Activated CD4-positive, alpha-beta memory T cell treated with anti-CD3 and anti-CD28 coated beads, Interleukin-2, amount 10 ng/mL, durations not matched to agents 7 days and 5 days (primary cell): ENCODE measurements around the gene NAALADL2. TPM values are rescaled to one million over a fixed set of nuclear protein-coding genes. Genes with fewer than 3 reads are reported as not detected.

Experiments used
- CTCF ChIA-PET: fragments of 350-600 bp; sonication (Branson Sonifier 250); formaldehyde crosslinking; loops from one replicate; lab custom pipeline; 2021; ENCODE audit warnings: antibody characterized with exemption, inconsistent platforms; lab: Charles Lee
- POLR2A ChIA-PET: fragments of 350-600 bp; sonication (Branson Sonifier 250); formaldehyde crosslinking; loops from one replicate; lab custom pipeline; 2021; ENCODE audit warnings: antibody characterized with exemption; lab: Charles Lee
- DNase-seq: peaks from one replicate; pipeline ENCODE4 v3.0.0-alpha.2; 2020
- H3K27ac Mint-ChIP-seq: one replicate; pipeline ENCODE4 v1.8.0; 2021; ENCODE audit warnings: mild to moderate bottlenecking, mixed read lengths
- H3K27me3 Mint-ChIP-seq: one replicate; pipeline ENCODE4 v1.8.0; 2021; ENCODE audit warnings: mixed read lengths
- H3K36me3 Mint-ChIP-seq: one replicate; pipeline ENCODE4 v1.8.0; 2021; ENCODE audit warnings: low read depth, mixed read lengths
- H3K4me1 Mint-ChIP-seq: one replicate; pipeline ENCODE4 v1.8.0; 2021; ENCODE audit warnings: mixed read lengths
- H3K4me3 Mint-ChIP-seq: one replicate; pipeline ENCODE4 v1.8.0; 2021; ENCODE audit warnings: mild to moderate bottlenecking, mixed read lengths
- H3K9me3 Mint-ChIP-seq: one replicate; pipeline ENCODE4 v1.8.0; 2021; ENCODE audit warnings: mixed read lengths
- total RNA-seq, 2 experiments: library from RNA; stranded (reverse); gene quantifications; one replicate each; pipeline ENCODE4 v1.2.3, GENCODE V29; 2021

Gene NAALADL2
- total RNA-seq, 2 experiments from 2014 or later: not detected

- H3K27me3 Mint-ChIP-seq: no peaks in the 10 kb centered on the region
- no peak overlapping the region for H3K4me3 Mint-ChIP-seq
- H3K4me1 Mint-ChIP-seq: no peaks in the 10 kb centered on the region
- ChIA-PET POLR2A (no interaction called here), CTCF (no interaction called here)
- H3K9me3 Mint-ChIP-seq: peaks cover 8% of the 10 kb centered on the region
- no peak overlapping the region for H3K27ac Mint-ChIP-seq
- no peaks in the 10 kb centered on the region for H3K36me3 Mint-ChIP-seq
- no peak for DNase-seq
Measured at GRCh38 chr3:175329373-175329772, 470.2 kb downstream of the NAALADL2 start.

GRCh38 chr3:175335229-175335628 is 476.1 kb downstream of the NAALADL2 start:
- H3K36me3 Mint-ChIP-seq: no peaks in the 10 kb centered on the region
- peaks cover 2% of the 10 kb centered on the region for H3K9me3 Mint-ChIP-seq
- no peaks in the 10 kb centered on the region for H3K27me3 Mint-ChIP-seq
- ChIA-PET POLR2A (no interaction called here), CTCF (no interaction called here)
- H3K4me3 Mint-ChIP-seq: no peak overlapping the region
- H3K4me1 Mint-ChIP-seq: no peaks in the 10 kb centered on the region
- DNase-seq: no peak
- H3K27ac Mint-ChIP-seq: no peak overlapping the region

GRCh38 chr3:175336406-175337133 is 477.4 kb downstream of the NAALADL2 start:
- H3K4me3 Mint-ChIP-seq: no peak overlapping the region
- no peaks in the 10 kb centered on the region for H3K27me3 Mint-ChIP-seq
- H3K4me1 Mint-ChIP-seq: no peaks in the 10 kb centered on the region
- no peaks in the 10 kb centered on the region for H3K36me3 Mint-ChIP-seq
- ChIA-PET POLR2A (no interaction called here), CTCF (no interaction called here)
- no peak overlapping the region for H3K27ac Mint-ChIP-seq
- H3K9me3 Mint-ChIP-seq: peaks cover 2% of the 10 kb centered on the region
- no peak for DNase-seq

GRCh38 chr3:175337631-175338030 is 478.5 kb downstream of the NAALADL2 start:
- Mint-ChIP-seq H3K9me3 (no peaks in the 10 kb centered on the region), H3K36me3 (no peaks in the 10 kb centered on the region), H3K4me3 (no peak overlapping the region), H3K27me3 (no peaks in the 10 kb centered on the region), H3K27ac (no peak overlapping the region), H3K4me1 (no peaks in the 10 kb centered on the region)
- ChIA-PET CTCF (no interaction called here), POLR2A (no interaction called here)
- DNase-seq: no peak

GRCh38 chr3:175338775-175339535 is 479.8 kb downstream of the NAALADL2 start:
- Mint-ChIP-seq H3K27me3 (no peaks in the 10 kb centered on the region), H3K36me3 (no peaks in the 10 kb centered on the region), H3K4me1 (no peaks in the 10 kb centered on the region), H3K9me3 (no peaks in the 10 kb centered on the region), H3K27ac (no peak overlapping the region), H3K4me3 (no peak overlapping the region)
- ChIA-PET POLR2A (no interaction called here), CTCF (no interaction called here)
- no peak for DNase-seq

GRCh38 chr3:175340338-175341015 is 481.3 kb downstream of the NAALADL2 start:
- DNase-seq: no peak
- POLR2A ChIA-PET: no interaction called here
- no peaks in the 10 kb centered on the region for H3K9me3 Mint-ChIP-seq
- no peaks in the 10 kb centered on the region for H3K27me3 Mint-ChIP-seq
- CTCF ChIA-PET: no interaction called here
- H3K4me3 Mint-ChIP-seq: no peak overlapping the region
- H3K4me1 Mint-ChIP-seq: no peaks in the 10 kb centered on the region
- no peak overlapping the region for H3K27ac Mint-ChIP-seq
- H3K36me3 Mint-ChIP-seq: no peaks in the 10 kb centered on the region

GRCh38 chr3:175342196-175342595 is 483.1 kb downstream of the NAALADL2 start:
- POLR2A ChIA-PET: no interaction called here
- H3K9me3 Mint-ChIP-seq: no peaks in the 10 kb centered on the region
- no peak overlapping the region for H3K4me3 Mint-ChIP-seq
- DNase-seq: no peak
- CTCF ChIA-PET: no interaction called here
- H3K36me3 Mint-ChIP-seq: no peaks in the 10 kb centered on the region
- H3K4me1 Mint-ChIP-seq: no peaks in the 10 kb centered on the region
- no peaks in the 10 kb centered on the region for H3K27me3 Mint-ChIP-seq
- no peak overlapping the region for H3K27ac Mint-ChIP-seq

- H3K27ac Mint-ChIP-seq: no peak overlapping the region
- no peak overlapping the region for H3K4me3 Mint-ChIP-seq
- DNase-seq: no peak
- ChIA-PET POLR2A (no interaction called here), CTCF (no interaction called here)
- H3K36me3 Mint-ChIP-seq: no peaks in the 10 kb centered on the region
- no peaks in the 10 kb centered on the region for H3K27me3 Mint-ChIP-seq
- H3K4me1 Mint-ChIP-seq: no peaks in the 10 kb centered on the region
- H3K9me3 Mint-ChIP-seq: peaks cover 3% of the 10 kb centered on the region
Measured at GRCh38 chr3:175343946-175344345, 484.8 kb downstream of the NAALADL2 start.

- ChIA-PET CTCF (no interaction called here), POLR2A (no interaction called here)
- H3K9me3 Mint-ChIP-seq: peaks cover 5% of the 10 kb centered on the region
- no peaks in the 10 kb centered on the region for H3K4me1 Mint-ChIP-seq
- no peaks in the 10 kb centered on the region for H3K27me3 Mint-ChIP-seq
- no peak overlapping the region for H3K27ac Mint-ChIP-seq
- DNase-seq: no peak
- H3K4me3 Mint-ChIP-seq: no peak overlapping the region
- H3K36me3 Mint-ChIP-seq: no peaks in the 10 kb centered on the region
Measured at GRCh38 chr3:175346573-175347356, 487.6 kb downstream of the NAALADL2 start.

GRCh38 chr3:175349168-175349567 is 490.0 kb downstream of the NAALADL2 start:
- POLR2A ChIA-PET: no interaction called here
- no peak overlapping the region for H3K4me3 Mint-ChIP-seq

GRCh38 chr3:175355801-175356335 is 496.7 kb downstream of the NAALADL2 start:
- Mint-ChIP-seq H3K9me3 (peaks cover 2% of the 10 kb centered on the region), H3K4me1 (no peaks in the 10 kb centered on the region), H3K36me3 (no peaks in the 10 kb centered on the region), H3K4me3 (no peak overlapping the region), H3K27me3 (no peaks in the 10 kb centered on the region), H3K27ac (no peak overlapping the region)
- DNase-seq: no peak
- ChIA-PET POLR2A (no interaction called here), CTCF (no interaction called here)

More at GRCh38 chr3:175349168-175349567, 490.0 kb downstream of the NAALADL2 start:
- H3K36me3 Mint-ChIP-seq: no peaks in the 10 kb centered on the region
- no peak overlapping the region for H3K27ac Mint-ChIP-seq
- DNase-seq: no peak
- CTCF ChIA-PET: no interaction called here
- H3K27me3 Mint-ChIP-seq: no peaks in the 10 kb centered on the region
- H3K9me3 Mint-ChIP-seq: peaks cover 5% of the 10 kb centered on the region
- H3K4me1 Mint-ChIP-seq: no peaks in the 10 kb centered on the region

GRCh38 chr3:175356899-175357324 is 497.8 kb downstream of the NAALADL2 start:
- CTCF ChIA-PET: no interaction called here
- H3K27ac Mint-ChIP-seq: no peak overlapping the region
- no peak overlapping the region for H3K4me3 Mint-ChIP-seq
- no peak for DNase-seq
- H3K9me3 Mint-ChIP-seq: no peaks in the 10 kb centered on the region
- no peaks in the 10 kb centered on the region for H3K36me3 Mint-ChIP-seq
- H3K4me1 Mint-ChIP-seq: no peaks in the 10 kb centered on the region
- POLR2A ChIA-PET: no interaction called here
- no peaks in the 10 kb centered on the region for H3K27me3 Mint-ChIP-seq
